ENCODE results near the gene TMEM183A. TPM values are rescaled to one million over a fixed set of nuclear protein-coding genes. Genes with fewer than 3 reads are reported as not detected.

Gene TMEM183A
- total and polyA plus RNA-seq, 8 donors, result 33.3 to 177 (median 56.3) TPM

DNA sequence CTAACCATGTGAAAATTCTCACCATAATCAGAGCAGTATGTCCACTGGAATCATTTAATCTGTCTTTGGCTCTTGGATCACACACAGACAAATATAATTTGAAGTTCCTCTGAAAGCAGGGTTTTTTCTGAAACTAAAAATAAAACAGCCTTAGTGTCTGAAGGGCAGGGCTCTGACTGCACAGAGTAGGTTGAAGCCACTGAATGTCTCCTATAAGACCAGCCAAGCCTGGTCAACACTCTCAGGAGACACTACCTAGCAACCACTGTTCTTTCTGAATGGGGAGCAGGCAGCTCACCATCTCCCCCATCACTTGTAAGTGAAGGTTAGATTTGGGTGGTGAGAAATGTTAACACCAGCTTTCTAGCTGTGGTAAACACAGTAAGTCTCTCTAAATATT, 16.1 kb upstream of the TMEM183A start:
- intact Hi-C loops (cut with DNase I; ENCODE audit: low total_unique reads), result no loop called here
- H3K9me3 ChIP-seq, result no peaks in the 10 kb centered on the region

DNA sequence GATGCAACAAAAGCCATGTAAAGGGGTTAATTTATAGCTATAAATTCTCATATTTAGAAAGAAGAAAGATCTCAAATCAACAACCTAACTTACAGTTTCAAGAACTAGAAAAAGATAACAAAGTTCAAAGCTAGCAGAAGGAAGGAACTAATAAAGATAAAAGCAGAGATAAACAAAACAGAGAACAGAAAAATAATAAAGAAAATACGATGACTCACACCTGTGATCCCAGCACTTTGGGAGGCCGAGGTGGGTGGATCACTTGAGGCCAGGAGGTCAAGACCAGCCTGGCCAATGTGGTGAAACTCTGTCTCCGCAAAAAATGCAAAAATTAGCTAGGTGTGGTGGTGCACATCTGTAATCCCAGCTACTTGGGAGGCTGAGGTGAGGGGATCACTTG, 12.4 kb upstream of the TMEM183A start:
- H3K27ac ChIP-seq, result no peak overlapping the region
- 37 to 48% (median 44%) methylated on average over 3 of the region's 3 CpGs for WGBS, 5 donors
- H3K27me3 ChIP-seq, result peaks cover 0 to 27% (median 3%) of the 10 kb centered on the region in 3 donors
- TF ChIP-seq EP300 (IDR thresholded peaks at IDR 0.05), result no peak
- TF ChIP-seq, protein P1, sequence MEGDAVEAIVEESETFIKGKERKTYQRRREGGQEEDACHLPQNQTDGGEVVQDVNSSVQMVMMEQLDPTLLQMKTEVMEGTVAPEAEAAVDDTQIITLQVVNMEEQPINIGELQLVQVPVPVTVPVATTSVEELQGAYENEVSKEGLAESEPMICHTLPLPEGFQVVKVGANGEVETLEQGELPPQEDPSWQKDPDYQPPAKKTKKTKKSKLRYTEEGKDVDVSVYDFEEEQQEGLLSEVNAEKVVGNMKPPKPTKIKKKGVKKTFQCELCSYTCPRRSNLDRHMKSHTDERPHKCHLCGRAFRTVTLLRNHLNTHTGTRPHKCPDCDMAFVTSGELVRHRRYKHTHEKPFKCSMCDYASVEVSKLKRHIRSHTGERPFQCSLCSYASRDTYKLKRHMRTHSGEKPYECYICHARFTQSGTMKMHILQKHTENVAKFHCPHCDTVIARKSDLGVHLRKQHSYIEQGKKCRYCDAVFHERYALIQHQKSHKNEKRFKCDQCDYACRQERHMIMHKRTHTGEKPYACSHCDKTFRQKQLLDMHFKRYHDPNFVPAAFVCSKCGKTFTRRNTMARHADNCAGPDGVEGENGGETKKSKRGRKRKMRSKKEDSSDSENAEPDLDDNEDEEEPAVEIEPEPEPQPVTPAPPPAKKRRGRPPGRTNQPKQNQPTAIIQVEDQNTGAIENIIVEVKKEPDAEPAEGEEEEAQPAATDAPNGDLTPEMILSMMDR (IDR thresholded peaks at IDR 0.05), result no peak
- DNase-seq, result no peak
- H3K9me3 ChIP-seq, result no peaks in the 10 kb centered on the region
- H3K4me3 ChIP-seq, result no peak overlapping the region
- H3K36me3 ChIP-seq, result no peaks in the 10 kb centered on the region
- H3K4me1 ChIP-seq, result peaks cover 0 to 7% (median 4%) of the 10 kb centered on the region in 4 donors
- intact Hi-C loops (cut with DNase I; ENCODE audit: low total_unique reads), result no loop called here

More for the DNA sequence above, 16.1 kb upstream of the TMEM183A start:
- TF ChIP-seq, protein P1 (IDR thresholded peaks at IDR 0.05), result no peak
- TF ChIP-seq EP300 (IDR thresholded peaks at IDR 0.05), result no peak
- TF ChIP-seq POLR2A (IDR thresholded peaks at IDR 0.05), result no peak
- no peaks in the 10 kb centered on the region for H3K36me3 ChIP-seq
- no peak overlapping the region for H3K27ac ChIP-seq
- H3K4me1 ChIP-seq, result no peaks in the 10 kb centered on the region
- DNase-seq, result no peak
- no peak overlapping the region for H3K4me3 ChIP-seq
- peaks cover 0 to 20% (median 3%) of the 10 kb centered on the region in 3 donors for H3K27me3 ChIP-seq

DNA sequence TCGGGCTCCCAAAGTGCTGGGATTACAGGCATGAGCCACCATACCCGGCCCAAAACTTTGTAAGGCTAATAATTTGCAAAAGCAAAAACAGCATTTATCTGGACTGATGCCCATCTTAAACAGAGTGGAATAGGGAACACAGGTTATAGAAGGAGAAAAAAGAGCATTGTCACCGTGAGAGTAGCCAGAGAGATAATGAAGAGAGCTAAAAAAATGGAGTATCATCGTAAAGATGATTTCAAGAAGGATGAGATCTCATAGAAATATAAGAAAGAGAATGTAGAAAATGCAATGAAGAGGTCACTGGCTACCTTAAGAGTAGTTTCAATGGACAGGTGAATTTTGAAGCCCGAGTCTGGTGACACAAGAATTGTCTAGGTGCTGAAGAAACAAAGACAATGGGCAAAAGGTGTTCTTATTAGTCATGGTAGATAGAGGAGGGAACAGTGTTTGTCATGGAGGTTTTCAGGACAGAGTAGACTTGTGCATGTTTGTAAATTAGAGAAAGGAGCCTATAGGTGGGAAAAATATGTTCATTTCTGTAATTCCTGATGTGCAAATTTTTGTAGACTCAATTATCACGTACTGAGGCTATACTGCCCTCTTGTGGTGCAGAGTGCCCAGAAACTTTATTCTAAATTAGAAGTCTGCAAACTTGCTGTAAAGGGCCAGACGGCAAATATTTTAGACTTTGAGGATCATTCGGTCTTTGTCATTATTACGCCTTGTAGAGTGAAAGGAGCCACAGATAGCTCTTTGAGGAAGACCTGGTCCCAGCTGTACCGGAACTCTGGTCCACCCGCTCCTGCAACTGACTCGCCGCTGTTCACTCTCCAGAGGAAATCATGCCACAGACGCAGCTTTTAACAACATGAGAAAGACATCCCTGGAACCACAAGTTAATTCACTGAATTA, 8.1 kb upstream of the TMEM183A start:
- no peak overlapping the region for H3K4me3 ChIP-seq
- H3K27me3 ChIP-seq, result peaks cover 0 to 15% (median 3%) of the 10 kb centered on the region in 3 donors
- TF ChIP-seq, protein P1 (IDR thresholded peaks at IDR 0.05), result peak in 5 of 7 experiments; percentile 46 to 76 (median 70)
- peak in 1 of 3 donors; percentile 5 for TF ChIP-seq POLR2AphosphoS5 (IDR thresholded peaks at IDR 0.05)
- no peak for TF ChIP-seq POLR2A (IDR thresholded peaks at IDR 0.05)
- no peaks in the 10 kb centered on the region for H3K36me3 ChIP-seq
- H3K4me1 ChIP-seq, result peaks cover 0 to 7% (median 4%) of the 10 kb centered on the region in 4 donors
- no peak overlapping the region for H3K27ac ChIP-seq
- 35 to 52% (median 42%) methylated on average over 14 of the region's 14 CpGs for WGBS, 5 donors
- H3K9me3 ChIP-seq, result no peaks in the 10 kb centered on the region
- intact Hi-C loops (cut with DNase I; ENCODE audit: low total_unique reads), result no loop called here
- DNase-seq, result peak; percentile 64 to 79

DNA sequence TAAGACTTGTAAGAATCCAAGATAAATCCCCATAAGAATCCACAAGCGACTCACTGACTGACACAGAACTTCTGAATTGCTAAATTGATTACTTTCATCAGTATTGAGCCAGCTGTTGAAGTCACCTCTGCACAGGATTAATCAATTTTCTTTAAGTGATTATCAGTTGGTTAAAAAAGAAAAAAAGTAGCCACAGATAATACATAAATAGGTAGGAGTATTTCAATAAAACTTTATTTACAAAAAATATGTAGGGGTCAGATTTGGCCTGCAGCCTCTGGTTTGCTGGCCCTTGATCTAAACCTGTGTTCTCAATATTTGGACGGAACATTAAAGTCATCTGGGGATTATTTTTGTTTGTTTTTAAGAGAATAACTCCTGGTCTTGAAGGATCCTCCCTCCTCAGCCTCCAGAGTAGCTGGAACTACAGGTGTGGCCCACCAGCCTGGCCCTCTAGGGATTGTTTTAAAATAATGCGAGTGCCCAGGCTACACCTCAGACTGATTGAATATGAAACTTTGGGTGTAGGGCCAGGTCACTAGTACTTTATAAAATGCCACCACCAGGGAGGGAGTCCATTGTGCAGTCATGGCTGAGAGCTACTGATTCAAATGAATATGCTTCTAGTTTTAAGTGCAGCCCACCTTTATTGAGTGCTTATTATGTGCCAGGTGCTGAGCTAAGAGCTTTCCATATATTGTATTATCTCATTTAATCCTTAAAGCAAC, 6.8 kb upstream of the TMEM183A start:
- Histone ChIP-seq H3K4me3 (no peak overlapping the region), H3K36me3 (no peaks in the 10 kb centered on the region), H3K27ac (no peak overlapping the region), H3K9me3 (no peaks in the 10 kb centered on the region), H3K27me3 (peaks cover 0 to 7% (median 3%) of the 10 kb centered on the region in 3 donors), H3K4me1 (peaks cover 0 to 7% (median 4%) of the 10 kb centered on the region in 4 donors)
- intact Hi-C loops (cut with DNase I; ENCODE audit: low total_unique reads), result no loop called here
- TF ChIP-seq EP300 (IDR thresholded peaks at IDR 0.05) (no peak), POLR2A (IDR thresholded peaks at IDR 0.05) (no peak), POLR2AphosphoS5 (IDR thresholded peaks at IDR 0.05) (no peak)
- TF ChIP-seq, protein P1 (IDR thresholded peaks at IDR 0.05), result no peak
- DNase-seq, result no peak
- 62 to 75% (median 74%) methylated on average over 3 of the region's 3 CpGs for WGBS, 5 donors
